SK-N-DZ (cell line): ENCODE measurements around the gene SPIB.
A peak's percentile ranks its signal among the peaks of the same experiment; 100 is the strongest.
"Not testable (repeated sequence)": the region's sequence is repeated elsewhere in the genome, so short reads cannot be mapped to it uniquely, and the experiment has no call there.

Source experiments
- DNase-seq: peaks from one replicate; pipeline ENCODE4 v3.0.0-alpha.2; 2015; ENCODE audit warnings: low spot score

Gene SPIB

DNA sequence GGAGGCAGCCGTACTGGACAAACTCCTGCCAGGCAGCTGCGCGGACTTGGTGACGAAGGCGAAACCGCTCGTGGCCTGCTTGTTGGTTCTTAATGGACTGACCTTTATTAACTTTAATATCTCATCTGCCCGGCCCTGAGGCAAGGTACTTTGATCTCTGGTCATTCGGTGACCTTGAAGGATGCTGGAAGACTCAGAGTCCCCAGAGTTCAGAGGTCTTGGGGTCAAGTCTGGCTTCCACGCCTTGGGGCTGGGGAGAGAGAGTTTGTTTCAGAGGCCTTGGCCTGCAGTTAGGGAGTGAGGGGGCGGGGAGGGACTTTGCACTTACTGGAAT is 47.9 kb downstream of the SPIB start:
- DNase-seq: no peak

DNA sequence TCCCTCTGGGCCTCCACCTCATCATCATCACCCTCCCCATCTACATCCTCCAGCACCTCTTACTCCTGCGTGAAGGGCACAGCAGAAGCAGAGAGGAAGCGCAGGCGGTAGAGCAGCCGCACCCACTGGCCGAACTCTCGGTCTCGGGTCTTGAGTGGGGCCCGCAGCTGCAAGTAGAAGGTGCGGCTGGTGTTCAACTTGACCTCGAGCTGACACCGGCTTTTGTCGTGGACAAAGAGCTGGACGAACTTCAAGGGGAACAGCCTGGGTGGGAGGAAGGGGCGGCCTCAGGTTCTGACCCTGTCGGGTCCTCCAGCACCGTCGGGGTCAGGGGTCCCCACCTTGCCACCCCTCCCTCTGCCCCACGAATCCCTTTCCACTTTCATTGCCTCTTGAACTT is 48.8 kb downstream of the SPIB start:
- DNase-seq: no peak

GRCh38 chr19:50468818-50469217 is 50.1 kb downstream of the SPIB start:
- no peak for DNase-seq

- DNase-seq: not testable (repeated sequence)
These were observed 54.6 kb downstream of the SPIB start for GRCh38 chr19:50473336-50473735.

DNA sequence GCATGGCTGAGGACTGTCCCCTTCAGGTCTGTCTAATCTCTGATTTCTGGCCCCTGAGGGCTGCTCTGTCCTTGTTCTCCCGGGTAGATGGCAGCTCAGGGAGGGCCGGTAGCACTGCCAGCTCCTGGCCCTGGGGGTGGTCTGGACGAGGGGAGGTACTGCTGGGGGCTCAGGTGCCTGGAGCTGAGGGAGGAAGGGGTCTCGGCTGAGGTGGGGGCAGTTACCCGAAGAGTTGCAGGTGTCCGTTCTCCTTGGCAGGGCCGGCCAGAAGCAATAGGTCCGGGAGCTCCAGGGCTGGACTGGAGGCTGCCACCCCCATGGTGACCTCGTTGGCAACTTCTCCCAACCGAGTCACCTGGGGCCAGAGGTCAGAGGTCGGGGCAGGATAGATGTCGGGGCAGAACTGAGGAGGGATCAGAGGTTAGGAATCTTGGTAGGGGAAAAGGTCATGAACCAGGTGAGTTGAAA is 56.4 kb downstream of the SPIB start:
- no peak for DNase-seq

GRCh38 chr19:50475736-50476223 is 57.0 kb downstream of the SPIB start:
- no peak for DNase-seq

GRCh38 chr19:50476224-50476906 is 57.6 kb downstream of the SPIB start, which contains the start of the genes EMC10 and GARIN5A:
Gene EMC10 (plus strand): TSS chr19:50476507. CDS start chr19:50476545, 38 bp downstream.
Gene GARIN5A (minus strand): TSS chr19:50476848. CDS start chr19:50476388, 460 bp downstream.
- DNase-seq: peak; percentile 85

DNA sequence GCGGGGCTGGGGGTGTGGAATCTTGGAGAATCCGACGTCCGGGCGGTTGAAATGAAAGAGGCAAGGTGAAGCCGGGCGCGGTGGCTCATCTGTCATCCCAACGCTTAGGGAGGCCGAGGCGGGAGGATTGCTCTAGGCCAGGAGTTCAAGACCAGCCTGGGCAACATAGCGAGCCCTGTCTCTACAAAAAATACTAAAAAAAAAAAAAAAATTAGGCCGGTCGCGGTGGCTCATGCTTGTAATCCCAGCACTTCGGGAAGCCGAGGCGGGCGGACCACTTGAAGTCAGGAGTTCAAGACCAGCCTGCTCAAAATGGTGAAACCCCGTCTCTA is 58.1 kb downstream of the SPIB start:
- no peak for DNase-seq

DNA sequence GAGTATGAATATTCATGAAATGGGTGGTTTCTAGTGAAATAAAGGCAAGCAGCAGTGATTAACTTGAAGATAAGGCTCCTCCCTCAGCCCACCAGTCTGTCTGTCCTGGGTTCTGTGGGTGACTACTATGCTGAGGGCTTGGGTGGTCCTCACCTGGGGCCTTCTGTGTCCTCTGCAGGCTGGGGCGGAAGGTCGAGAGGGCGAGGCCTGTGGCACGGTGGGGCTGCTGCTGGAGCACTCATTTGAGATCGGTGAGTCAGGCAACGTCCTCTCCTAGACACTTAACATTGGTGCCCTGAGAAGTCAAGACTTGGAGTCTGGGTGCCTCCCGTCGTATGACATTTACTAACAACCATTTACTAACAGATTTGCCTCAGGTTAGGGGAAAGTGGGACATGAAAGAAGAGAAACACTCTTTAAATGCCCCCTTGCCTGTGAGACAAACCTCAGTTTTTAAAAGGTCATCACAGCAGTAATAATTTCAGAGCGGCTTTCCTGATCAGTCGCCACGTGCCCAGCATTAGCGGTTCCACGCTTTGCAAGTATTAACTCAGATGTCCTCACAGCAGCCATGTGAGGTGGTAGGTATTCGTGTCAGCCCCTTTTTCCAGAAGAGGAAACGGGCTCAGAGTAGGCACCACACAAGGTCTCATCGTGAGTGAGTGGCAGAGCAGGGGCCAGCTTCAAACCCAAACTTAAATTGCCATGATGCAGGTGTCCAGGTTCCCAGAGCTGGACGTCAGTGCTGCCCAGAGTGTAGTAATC is 59.2 kb downstream of the SPIB start:
- no peak for DNase-seq

DNA sequence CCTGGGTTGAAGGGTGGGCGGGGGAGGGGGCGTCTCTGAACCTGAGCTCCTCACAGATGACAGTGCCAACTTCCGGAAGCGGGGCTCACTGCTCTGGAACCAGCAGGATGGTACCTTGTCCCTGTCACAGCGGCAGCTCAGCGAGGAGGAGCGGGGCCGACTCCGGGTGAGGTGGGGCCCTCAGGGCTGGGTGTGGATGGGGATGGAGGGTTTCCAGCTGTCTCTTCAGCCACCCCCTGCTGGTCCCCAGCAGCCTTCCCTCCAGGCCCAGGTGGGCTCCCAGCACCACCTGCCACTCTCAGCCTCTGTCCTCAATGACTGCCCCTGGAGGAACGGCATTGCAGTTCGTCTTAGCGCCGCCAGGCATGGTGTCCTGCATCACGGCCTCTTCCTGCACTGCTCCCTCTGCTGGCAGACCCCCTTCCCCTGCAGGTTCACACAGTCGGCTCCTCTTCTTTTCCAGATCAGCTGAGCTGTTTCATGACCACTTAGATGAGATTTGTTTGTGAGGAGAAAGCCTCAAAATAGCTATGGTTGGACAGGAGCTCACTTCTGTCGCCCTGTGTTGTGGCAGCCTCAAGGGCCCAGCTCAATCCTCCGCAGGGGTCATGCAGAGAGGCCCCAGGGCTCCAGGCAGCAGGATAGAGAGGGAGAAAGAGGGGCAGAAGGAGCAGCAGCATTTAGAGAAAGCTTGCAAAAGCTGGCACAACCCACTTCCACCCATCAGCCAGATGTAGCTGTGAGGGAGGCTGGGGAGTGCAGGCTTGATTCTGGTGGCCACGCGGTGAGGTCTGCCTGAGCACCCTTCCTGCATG is 60.4 kb downstream of the SPIB start:
- DNase-seq: no peak

GRCh38 chr19:50479761-50480251 is 61.1 kb downstream of the SPIB start:
- no peak for DNase-seq

- no peak for DNase-seq
These were observed 61.8 kb downstream of the SPIB start for GRCh38 chr19:50480281-50481111.
